AG04449 (cell line): ENCODE data around the gene FAM3C.
A peak's percentile ranks its signal among the peaks of the same experiment; 100 is the strongest.

Experiments used
- CTCF ChIA-PET: fragments of 350-600 bp; formaldehyde crosslinking; extraction: SDS; loops from one replicate; lab custom pipeline; 2021; ENCODE audit warnings: antibody characterized with exemption; lab: Yijun Ruan, JAX
- POLR2A ChIA-PET: fragments of 400-600, 350-600 bp; formaldehyde crosslinking; extraction: SDS; loops from one replicate; lab custom pipeline; 2020; ENCODE audit warnings: antibody characterized with exemption, inconsistent platforms; lab: Yijun Ruan, JAX
- DNase-seq: peaks from one replicate; pipeline ENCODE4 v3.0.0-alpha.2; 2010; ENCODE audit warnings: low read depth, low spot score
- H3K4me3 ChIP-seq: 2 replicates; pipeline ENCODE4 v1.5.1; 2011; ENCODE audit warnings: low read depth, mild to moderate bottlenecking, control low read depth, low read length
- CTCF ChIP-seq: IDR thresholded peaks from one replicate; pipeline ENCODE4 v1.5.1; 2011; ENCODE audit warnings: mild to moderate bottlenecking, moderate library complexity, low read length, control low read depth, inconsistent platforms; ENCODE audit not compliant: insufficient read depth; ENCODE audit errors: missing control alignments

FAM3C gene

GRCh38 chr7:121371883-121372282, 24.2 kb downstream of the FAM3C start:
- no peak overlapping the region for H3K4me3 ChIP-seq
- ChIA-PET CTCF (interaction anchor here (0.8 to 9.3 kb wide), 7 partner anchors 17 to 179 kb away, joined by 3 to 226 read pairs (median 4); partner anchors contain the start of gene FAM3C), POLR2A (no interaction called here)
- TF ChIP-seq CTCF: no peak
- DNase-seq: no peak

GRCh38 chr7:121371367-121371766, 24.7 kb downstream of the FAM3C start:
- no peak for DNase-seq
- ChIA-PET CTCF (interaction anchor here (0.8 to 9.3 kb wide), 7 partner anchors 17 to 180 kb away, joined by 3 to 226 read pairs (median 4); partner anchors contain the start of gene FAM3C), POLR2A (interaction anchor here (1.0 kb wide), 1 partner anchor 25 kb away, joined by 3 read pairs; the partner anchor contains the start of gene FAM3C)
- no peak overlapping the region for H3K4me3 ChIP-seq
- TF ChIP-seq CTCF: no peak

- TF ChIP-seq CTCF: no peak
- CTCF ChIA-PET: interaction anchor here (0.9 to 9.3 kb wide), 8 partner anchors 9 to 625 kb away, joined by 3 to 226 read pairs (median 14); partner anchors contain the start of gene FAM3C
- H3K4me3 ChIP-seq: no peak overlapping the region
- POLR2A ChIA-PET: no interaction called here
- no peak for DNase-seq
These were observed 26.6 kb downstream of the FAM3C start for GRCh38 chr7:121369462-121369861.

- POLR2A ChIA-PET: interaction anchor here (0.6 kb wide), 1 partner anchor 12 kb away, joined by 3 read pairs; no protein-coding TSS in a partner anchor
- DNase-seq: no peak
- TF ChIP-seq CTCF: peak; percentile 37
These were observed 29.2 kb downstream of the FAM3C start for GRCh38 chr7:121366852-121367431.

GRCh38 chr7:121360564-121360963, 35.5 kb downstream of the FAM3C start:
- POLR2A ChIA-PET: interaction anchor here (0.6 kb wide), 1 partner anchor 78 kb away, joined by 3 read pairs; no protein-coding TSS in a partner anchor
- DNase-seq: no peak
- no peak overlapping the region for H3K4me3 ChIP-seq
- CTCF ChIA-PET: interaction anchor here (1.3 to 2.9 kb wide), 3 partner anchors 9 to 187 kb away, joined by 4 to 32 read pairs (median 5); no protein-coding TSS in a partner anchor
- no peak for TF ChIP-seq CTCF

More at GRCh38 chr7:121366852-121367431, 29.2 kb downstream of the FAM3C start:
- H3K4me3 ChIP-seq: no peak overlapping the region
- CTCF ChIA-PET: interaction anchor here (0.6 to 9.3 kb wide), 36 partner anchors 9 to 628 kb away, joined by 3 to 226 read pairs (median 6); partner anchors contain the start of gene FAM3C

GRCh38 chr7:121355574-121355973, 40.5 kb downstream of the FAM3C start:
- ChIA-PET POLR2A (no interaction called here), CTCF (interaction anchor here (1.4 to 2.0 kb wide), 3 partner anchors 11 to 639 kb away, joined by 4 to 8 read pairs (median 4); partner anchors contain the start of gene FAM3C)
- no peak for TF ChIP-seq CTCF

More at GRCh38 chr7:121355574-121355973, 40.5 kb downstream of the FAM3C start:
- no peak overlapping the region for H3K4me3 ChIP-seq
- DNase-seq: no peak
